AG10803 (cell line): ENCODE data around the gene TMEM45A.

ENCODE experiments used
- DNase-seq: peaks from one replicate; pipeline ENCODE4 v3.0.0; 2010; ENCODE audit warnings: low read depth
- H3K4me3 ChIP-seq: 2 replicates; pipeline ENCODE4 v1.5.1; 2011; ENCODE audit warnings: mild to moderate bottlenecking, low read length, control low read depth
- CTCF ChIP-seq: conservative IDR thresholded peaks from 2 replicates; pipeline ENCODE4 v1.5.1; 2011; ENCODE audit warnings: mild to moderate bottlenecking, low read length, control low read depth, inconsistent platforms

Gene TMEM45A

GRCh38 chr3:100545371-100545770 lies 53.0 kb downstream of the TMEM45A start:
- no peak overlapping the region for H3K4me3 ChIP-seq
- TF ChIP-seq CTCF, result no peak
- no peak for DNase-seq

GRCh38 chr3:100546020-100546744 lies 53.8 kb downstream of the TMEM45A start:
- TF ChIP-seq CTCF, result no peak
- H3K4me3 ChIP-seq, result no peak overlapping the region
- no peak for DNase-seq

- H3K4me3 ChIP-seq, result no peak overlapping the region
- peak; percentile 29 for DNase-seq
- no peak for TF ChIP-seq CTCF
Measured at GRCh38 chr3:100548053-100548452, 55.6 kb downstream of the TMEM45A start.

- no peak for TF ChIP-seq CTCF
- no peak overlapping the region for H3K4me3 ChIP-seq
- no peak for DNase-seq
Measured at GRCh38 chr3:100553618-100554372, 61.4 kb downstream of the TMEM45A start.

GRCh38 chr3:100554373-100554676 lies 61.9 kb downstream of the TMEM45A start:
- no peak for TF ChIP-seq CTCF
- no peak overlapping the region for H3K4me3 ChIP-seq
- no peak for DNase-seq

GRCh38 chr3:100556673-100557310 lies 64.4 kb downstream of the TMEM45A start:
- peak; percentile 69 for DNase-seq
- no peak overlapping the region for H3K4me3 ChIP-seq
- TF ChIP-seq CTCF, result no peak
